ENCODE measurements around the gene AIF1.

- TF ChIP-seq ZNF274 (IDR thresholded peaks at IDR 0.05; ENCODE audit: low read depth, low read length) (no peak), SUZ12 (IDR thresholded peaks at IDR 0.05; ENCODE audit: extremely low read depth, insufficient read depth, insufficient read length) (no peak)
These were observed 35.9 kb upstream of the AIF1 start for GRCh38 chr6:31579119-31579505.

Data from NT2/D1 (cell line).